Natural killer cell (primary cell): ENCODE measurements around the gene RANGAP1. TPM values are rescaled to one million over a fixed set of nuclear protein-coding genes. Genes with fewer than 3 reads are reported as not detected.

ENCODE experiments used
- ATAC-seq, 3 donors: fragments of 150-1000 bp in 2 of 3; fragments of 200-7000 bp in 1 of 3; cut with Tn5 transposase; 1 replicate in 1 of 3; 2 replicates in 2 of 3; pipeline ENCODE4 v1.10.0; 2021; ENCODE audit warnings: mild to moderate bottlenecking in 2 of 3, moderate library complexity in 2 of 3
- DNase-seq, 2 donors: peaks; one replicate each; pipeline versions ENCODE4 v3.0.0 to v3.0.0-alpha.2; 2013 to 2021; ENCODE audit warnings: mixed read lengths in 1 of 2
- H3K27ac ChIP-seq: one replicate; pipeline ENCODE4 v1.5.1; 2013; ENCODE audit warnings: mild to moderate bottlenecking, low read length
- H3K27me3 ChIP-seq: one replicate; pipeline ENCODE4 v1.6.1; 2013; ENCODE audit warnings: low read length; ENCODE audit not compliant: control insufficient read depth, insufficient read depth
- H3K36me3 ChIP-seq: one replicate; pipeline ENCODE4 v1.6.1; 2013; ENCODE audit warnings: low read length; ENCODE audit not compliant: control insufficient read depth, insufficient read depth
- H3K4me1 ChIP-seq: one replicate; pipeline ENCODE4 v1.6.1; 2013; ENCODE audit warnings: low read length; ENCODE audit not compliant: control insufficient read depth, insufficient read depth
- H3K4me3 ChIP-seq: one replicate; pipeline ENCODE4 v1.5.1; 2013; ENCODE audit warnings: low read length
- H3K9me3 ChIP-seq: one replicate; pipeline ENCODE4 v1.6.1; 2013; ENCODE audit warnings: low read length; ENCODE audit not compliant: control insufficient read depth, insufficient read depth
- H3K27ac Mint-ChIP-seq, 2 donors: one replicate each; pipeline ENCODE4 v1.8.0; 2022; ENCODE audit warnings: mild to moderate bottlenecking in 2 of 2, mixed read lengths in 2 of 2, moderate library complexity in 1 of 2
- H3K27me3 Mint-ChIP-seq, 2 donors: one replicate each; pipeline ENCODE4 v1.8.0; 2022; ENCODE audit warnings: low read depth in 2 of 2, mixed read lengths in 2 of 2
- H3K36me3 Mint-ChIP-seq: one replicate; pipeline ENCODE4 v1.8.0; 2022; ENCODE audit warnings: mixed read lengths
- H3K4me1 Mint-ChIP-seq, 2 donors: one replicate each; pipeline ENCODE4 v1.8.0; 2022; ENCODE audit warnings: mixed read lengths in 2 of 2
- H3K4me3 Mint-ChIP-seq: one replicate; pipeline ENCODE4 v1.8.0; 2022; ENCODE audit warnings: mild to moderate bottlenecking, moderate library complexity, mixed read lengths
- H3K9me3 Mint-ChIP-seq, 2 donors: one replicate each; pipeline ENCODE4 v1.8.0; 2022; ENCODE audit warnings: mixed read lengths in 2 of 2
- WGBS: methylation state at CpG from one replicate; pipeline ENCODE4 v1.1.7; 2013; ENCODE audit warnings: missing lambda C conversion rate; ENCODE audit not compliant: insufficient coverage; 5-methylcytosine and 5-hydroxymethylcytosine counted together
- intact Hi-C: fragments of 100-400 bp; cut with micrococcal nuclease; formaldehyde crosslinking; loops from one replicate; pipeline ENCODE4 v1.14.2; 2022
- total RNA-seq, 4 donors: library from RNA; stranded (reverse); fragments of 120-200 nt in 1 of 4; gene quantifications; one replicate each; pipeline versions ENCODE4 v1.2.3 to v1.2.4, GENCODE V29; 2013 to 2022
- TF ChIP-seq, protein P1 (sequence below): fragments of 200-600 bp; IDR thresholded peaks from one replicate; pipeline ENCODE4 v1.8.0; 2022; ENCODE audit warnings: antibody characterized with exemption

RANGAP1 gene
- total RNA-seq, 3 donors from 2014 or later (not counting 1 experiment from before 2014, with no cell fraction given) = 44.0 to 54.2 (median 54.0) TPM

DNA sequence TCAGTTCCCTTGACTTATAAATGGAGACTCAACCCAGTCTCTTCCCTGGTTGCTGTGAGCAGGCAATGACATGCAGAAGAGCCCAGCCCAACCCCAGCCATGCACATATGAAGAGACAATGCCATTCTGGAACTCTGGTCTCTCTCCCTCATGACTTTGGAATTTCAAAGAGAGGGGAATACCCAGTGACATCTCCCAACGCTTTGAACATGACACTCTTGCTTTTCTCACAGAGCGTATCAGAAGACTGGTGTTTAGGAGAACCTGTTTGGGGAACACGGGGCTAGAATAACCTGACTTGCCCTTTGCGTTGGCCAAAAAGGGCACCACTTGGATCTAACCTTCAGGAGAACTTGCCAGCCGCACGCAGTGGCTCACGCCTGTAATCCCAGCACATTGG lies 12.9 kb downstream of the RANGAP1 start:
- no peak overlapping the region for H3K4me3 ChIP-seq
- no peaks in the 10 kb centered on the region for H3K9me3 ChIP-seq
- no peaks in the 10 kb centered on the region for H3K4me1 ChIP-seq
- Mint-ChIP-seq H3K36me3 (no peaks in the 10 kb centered on the region), H3K27ac (no peak overlapping the region), H3K4me3 (no peak overlapping the region), H3K9me3 (no peaks in the 10 kb centered on the region), H3K4me1 (peaks cover 0 to 8% of the 10 kb centered on the region in 2 donors), H3K27me3 (no peaks in the 10 kb centered on the region)
- H3K27ac ChIP-seq = no peak overlapping the region
- peaks cover 59% of the 10 kb centered on the region for H3K36me3 ChIP-seq
- DNase-seq = no peak
- no peak for ATAC-seq
- over 99% methylated on average over 7 of the region's 7 CpGs for WGBS
- no peaks in the 10 kb centered on the region for H3K27me3 ChIP-seq
- intact Hi-C loops = no loop called here
- TF ChIP-seq, protein P1, sequence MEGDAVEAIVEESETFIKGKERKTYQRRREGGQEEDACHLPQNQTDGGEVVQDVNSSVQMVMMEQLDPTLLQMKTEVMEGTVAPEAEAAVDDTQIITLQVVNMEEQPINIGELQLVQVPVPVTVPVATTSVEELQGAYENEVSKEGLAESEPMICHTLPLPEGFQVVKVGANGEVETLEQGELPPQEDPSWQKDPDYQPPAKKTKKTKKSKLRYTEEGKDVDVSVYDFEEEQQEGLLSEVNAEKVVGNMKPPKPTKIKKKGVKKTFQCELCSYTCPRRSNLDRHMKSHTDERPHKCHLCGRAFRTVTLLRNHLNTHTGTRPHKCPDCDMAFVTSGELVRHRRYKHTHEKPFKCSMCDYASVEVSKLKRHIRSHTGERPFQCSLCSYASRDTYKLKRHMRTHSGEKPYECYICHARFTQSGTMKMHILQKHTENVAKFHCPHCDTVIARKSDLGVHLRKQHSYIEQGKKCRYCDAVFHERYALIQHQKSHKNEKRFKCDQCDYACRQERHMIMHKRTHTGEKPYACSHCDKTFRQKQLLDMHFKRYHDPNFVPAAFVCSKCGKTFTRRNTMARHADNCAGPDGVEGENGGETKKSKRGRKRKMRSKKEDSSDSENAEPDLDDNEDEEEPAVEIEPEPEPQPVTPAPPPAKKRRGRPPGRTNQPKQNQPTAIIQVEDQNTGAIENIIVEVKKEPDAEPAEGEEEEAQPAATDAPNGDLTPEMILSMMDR = no peak

DNA sequence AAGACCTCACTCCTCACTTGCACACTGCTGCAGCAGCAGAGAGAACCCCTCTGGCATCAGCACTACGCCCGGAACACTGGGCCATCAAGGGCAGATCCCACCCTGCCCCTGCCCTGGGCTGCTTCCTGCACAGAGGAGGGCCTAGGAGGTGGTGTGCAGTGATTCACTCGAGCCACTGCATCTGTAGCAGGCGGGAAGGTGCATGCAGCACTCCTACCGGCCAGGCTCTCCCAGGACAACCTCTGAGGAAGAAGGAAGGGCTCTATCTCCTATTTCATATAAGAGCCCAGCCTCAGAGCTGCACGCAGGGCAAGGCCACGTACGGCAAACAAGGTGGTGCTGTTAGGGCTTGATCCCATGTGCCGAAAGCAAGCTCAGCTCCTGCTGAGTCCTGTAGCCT lies 14.2 kb downstream of the RANGAP1 start:
- Histone ChIP-seq H3K27me3 (no peaks in the 10 kb centered on the region), H3K27ac (no peak overlapping the region), H3K9me3 (no peaks in the 10 kb centered on the region), H3K36me3 (peaks cover 62% of the 10 kb centered on the region), H3K4me3 (no peak overlapping the region), H3K4me1 (no peaks in the 10 kb centered on the region)
- no peak overlapping the region for H3K4me3 Mint-ChIP-seq
- H3K9me3 Mint-ChIP-seq = no peaks in the 10 kb centered on the region
- peaks cover 0 to 8% of the 10 kb centered on the region in 2 donors for H3K4me1 Mint-ChIP-seq
- intact Hi-C loops = no loop called here
- H3K36me3 Mint-ChIP-seq = no peaks in the 10 kb centered on the region
- WGBS = 97% methylated on average over 9 of the region's 9 CpGs
- no peaks in the 10 kb centered on the region for H3K27me3 Mint-ChIP-seq
- TF ChIP-seq, protein P1 = no peak
- no peak overlapping the region for H3K27ac Mint-ChIP-seq
- ATAC-seq (no peak), DNase-seq (no peak)

DNA sequence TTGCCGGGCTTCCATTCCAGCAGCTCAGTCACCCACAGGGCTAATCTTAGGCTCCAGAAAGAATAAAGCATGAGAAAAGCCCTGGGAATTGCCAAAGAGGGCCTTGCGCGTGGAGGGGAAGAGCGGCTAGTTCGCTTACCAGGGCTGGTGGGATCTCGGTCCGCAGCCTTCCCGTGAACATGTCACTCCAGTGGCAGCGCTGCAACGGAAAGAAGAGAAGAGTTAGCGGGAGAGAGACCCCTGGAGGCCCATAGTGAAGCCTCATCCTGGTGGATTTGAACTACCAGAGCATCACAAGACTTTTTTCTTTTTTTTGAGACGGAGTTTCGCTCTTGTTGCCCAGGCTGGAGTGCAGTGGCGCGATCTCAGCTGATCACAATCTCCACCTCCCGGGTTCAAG lies 18.0 kb downstream of the RANGAP1 start:
- ATAC-seq (no peak), DNase-seq (no peak)
- no peak overlapping the region for H3K27ac Mint-ChIP-seq
- H3K4me3 Mint-ChIP-seq = no peak overlapping the region
- intact Hi-C loops = no loop called here
- Histone ChIP-seq H3K4me3 (no peak overlapping the region), H3K4me1 (no peaks in the 10 kb centered on the region), H3K27me3 (no peaks in the 10 kb centered on the region), H3K27ac (no peak overlapping the region), H3K36me3 (peaks cover 69% of the 10 kb centered on the region), H3K9me3 (no peaks in the 10 kb centered on the region)
- H3K36me3 Mint-ChIP-seq = no peaks in the 10 kb centered on the region
- no peaks in the 10 kb centered on the region for H3K27me3 Mint-ChIP-seq
- H3K4me1 Mint-ChIP-seq = peaks cover 0 to 4% of the 10 kb centered on the region in 2 donors
- WGBS = 98% methylated on average over 16 of the region's 16 CpGs
- TF ChIP-seq, protein P1 = no peak
- H3K9me3 Mint-ChIP-seq = no peaks in the 10 kb centered on the region

DNA sequence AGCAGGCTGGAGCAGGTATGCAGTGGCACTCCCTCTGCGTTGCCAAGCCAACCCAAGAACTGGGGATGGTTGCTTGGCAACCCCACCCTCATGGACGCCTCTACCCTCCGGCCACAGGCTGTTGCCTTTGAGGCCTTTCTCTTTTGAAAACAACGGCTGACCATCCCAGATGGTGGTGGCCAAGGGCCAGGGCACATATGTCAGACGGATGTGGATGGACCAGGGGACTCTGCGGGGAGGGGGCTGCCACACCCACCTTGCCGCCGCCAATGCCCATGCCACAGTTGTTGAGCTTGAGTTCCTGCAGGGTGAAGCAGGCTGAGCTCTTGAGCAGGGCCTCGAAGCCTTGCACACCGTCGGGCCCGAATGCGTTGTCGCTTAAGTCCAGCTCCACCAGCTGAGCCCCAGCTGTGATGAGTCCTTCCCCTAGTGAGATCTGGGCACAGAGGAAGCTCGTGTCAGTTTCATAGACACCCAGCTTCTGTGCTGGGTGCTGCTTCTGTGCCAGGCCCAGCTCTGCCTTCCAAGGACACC lies 21.5 kb downstream of the RANGAP1 start:
- Mint-ChIP-seq H3K4me1 (peaks cover 0 to 4% of the 10 kb centered on the region in 2 donors), H3K27ac (no peak overlapping the region), H3K36me3 (no peaks in the 10 kb centered on the region), H3K27me3 (no peaks in the 10 kb centered on the region), H3K4me3 (no peak overlapping the region), H3K9me3 (no peaks in the 10 kb centered on the region)
- ATAC-seq (no peak), DNase-seq (no peak)
- Histone ChIP-seq H3K27me3 (no peaks in the 10 kb centered on the region), H3K4me1 (no peaks in the 10 kb centered on the region), H3K27ac (no peak overlapping the region), H3K4me3 (no peak overlapping the region), H3K9me3 (no peaks in the 10 kb centered on the region), H3K36me3 (peaks cover 78% of the 10 kb centered on the region)
- TF ChIP-seq, protein P1 = no peak
- intact Hi-C loops = no loop called here
- 97% methylated on average over 15 of the region's 15 CpGs for WGBS
